Measurements from ENCODE around the gene TMEM131. TPM values are rescaled to one million over a fixed set of nuclear protein-coding genes. Genes with fewer than 3 reads are reported as not detected.

The TMEM131 gene
- total and polyA plus RNA-seq, 10 of the 15 experiments (the other 5 are each of a cell fraction or from before 2014, with no cell fraction given) = 6.0 to 48.2 (median 23.2) TPM

- H3K4me3 ChIP-seq = no peak overlapping the region
- H3K4me2 ChIP-seq (ENCODE audit: control insufficient read depth, insufficient read depth) = no peak overlapping the region
- DNase-seq (ENCODE audit: low read depth, low spot score) (no peak), FAIRE-seq (no peak), ATAC-seq (no peak)
- H3K27ac ChIP-seq (ENCODE audit: control insufficient read depth, insufficient read depth) = no peak overlapping the region
- no TSS peak for BruUV-seq (replicated peaks)
- H4K20me1 ChIP-seq (ENCODE audit: control insufficient read depth, insufficient read depth) = no peaks in the 10 kb centered on the region
- CTCF ChIA-PET = interaction anchor here (0.9 to 1.3 kb wide), 3 partner anchors 10 to 20 kb away, joined by 3 to 4 read pairs (median 3); no protein-coding TSS in a partner anchor
- POLR2A ChIA-PET = no interaction called here
- no peaks in the 10 kb centered on the region for H3K9me3 ChIP-seq (replicated peaks; ENCODE audit: control insufficient read depth, insufficient read depth, low read length)
- RAD21 ChIA-PET (ENCODE audit: unreplicated experiment) = no interaction called here
- 90% methylated on average over 9 of the region's 9 CpGs for WGBS (ENCODE audit: insufficient coverage, insufficient replicate concordance, low lambda C conversion rate, missing lambda C conversion rate)
- H3K9ac ChIP-seq (ENCODE audit: control insufficient read depth, insufficient read depth, low read length) = no peak overlapping the region
- no peak overlapping the region for H2AFZ ChIP-seq (ENCODE audit: control insufficient read depth, low read depth, low read length)
- H3K27me3 ChIP-seq (replicated peaks in 1 of 2; ENCODE audit: control insufficient read depth in 2 of 2, insufficient read depth in 2 of 2, low read length in 1 of 2) = no peaks in the 10 kb centered on the region
- H3K4me1 ChIP-seq (ENCODE audit: control insufficient read depth, insufficient read depth, low read length) = no peaks in the 10 kb centered on the region
- peaks cover 18 to 41% of the 10 kb centered on the region in 2 experiments for H3K36me3 ChIP-seq (ENCODE audit: control insufficient read depth in 2 of 2, insufficient read depth in 2 of 2, low read length in 1 of 2)
- intact Hi-C loops (cut with micrococcal nuclease; ENCODE audit: unreplicated experiment) = no loop called here
- no peak for TF ChIP-seq IKZF2 (IDR thresholded peaks at IDR 0.05)
- no peak for TF ChIP-seq KAT2A (conservative IDR thresholded peaks at IDR 0.05; ENCODE audit: control insufficient read depth, low read depth, low read length)
- TF ChIP-seq TAF1 (IDR thresholded peaks at IDR 0.05; ENCODE audit: borderline replicate concordance, low read depth, low read length) = no peak
- TF ChIP-seq, protein P1, sequence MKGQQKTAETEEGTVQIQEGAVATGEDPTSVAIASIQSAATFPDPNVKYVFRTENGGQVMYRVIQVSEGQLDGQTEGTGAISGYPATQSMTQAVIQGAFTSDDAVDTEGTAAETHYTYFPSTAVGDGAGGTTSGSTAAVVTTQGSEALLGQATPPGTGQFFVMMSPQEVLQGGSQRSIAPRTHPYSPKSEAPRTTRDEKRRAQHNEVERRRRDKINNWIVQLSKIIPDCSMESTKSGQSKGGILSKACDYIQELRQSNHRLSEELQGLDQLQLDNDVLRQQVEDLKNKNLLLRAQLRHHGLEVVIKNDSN (IDR thresholded peaks at IDR 0.05; ENCODE audit: borderline replicate concordance, extremely low read length, insufficient read depth, low read depth, low read length) = no peak
- TF ChIP-seq CHD1 (IDR thresholded peaks at IDR 0.05; ENCODE audit: low read depth, low read length) = no peak
- no peak for TF ChIP-seq ZBTB11 (CRISPR knock-in tag; IDR thresholded peaks at IDR 0.05)
- TF ChIP-seq SPI1 (IDR thresholded peaks at IDR 0.05; ENCODE audit: borderline replicate concordance, insufficient read depth, low read depth, low read length) = no peak
- no peak for TF ChIP-seq KDM1A (IDR thresholded peaks at IDR 0.05; ENCODE audit: borderline replicate concordance)
- no peak for TF ChIP-seq BCL11A (IDR thresholded peaks at IDR 0.05; ENCODE audit: low read depth, low read length)
- TF ChIP-seq HDAC6 (IDR thresholded peaks at IDR 0.05; ENCODE audit: unreplicated experiment) = no peak
- TF ChIP-seq MTA2 (IDR thresholded peaks at IDR 0.05; ENCODE audit: low read depth) = no peak
- no peak for TF ChIP-seq NFXL1 (IDR thresholded peaks at IDR 0.05; ENCODE audit: borderline replicate concordance)
- TF ChIP-seq FOS (IDR thresholded peaks at IDR 0.05; ENCODE audit: borderline replicate concordance, extremely low read depth, insufficient read length) = no peak
- no peaks in the 10 kb centered on the region for H3K79me2 ChIP-seq (ENCODE audit: control insufficient read depth, insufficient read depth, low read length)
- in situ Hi-C loops (cut with MboI) = no loop called here
- SMC1A ChIA-PET (ENCODE audit: uncharacterized antibody, unreplicated experiment) = interaction anchor here (0.9 kb wide), 1 partner anchor 9 kb away, joined by 3 read pairs; no protein-coding TSS in a partner anchor
Measured at GRCh38 chr2:97759727-97760407, 235.9 kb downstream of the TMEM131 start.

All from GM12878 (cell line).